Fibroblast of the aortic adventitia (primary cell): ENCODE results near the gene TNRC6A. TPM values are rescaled to one million over a fixed set of nuclear protein-coding genes. Genes with fewer than 3 reads are reported as not detected.
"Not testable (repeated sequence)": the region's sequence is repeated elsewhere in the genome, so short reads cannot be mapped to it uniquely, and the experiment has no call there.

ENCODE experiments used
- DNase-seq: peaks from one replicate; pipeline ENCODE4 v3.0.0-alpha.2; 2010; ENCODE audit warnings: low read depth
- H3K4me3 ChIP-seq: 2 replicates; pipeline ENCODE4 v1.5.1; 2011; ENCODE audit warnings: low read depth, mild to moderate bottlenecking, control low read depth, low read length, moderate library complexity
- total RNA-seq: library from RNA; depleted of rRNA; stranded (reverse); fragments of >200 nt; gene quantifications from 2 replicates; pipeline ENCODE4 v1.2.3, GENCODE V29; 2012; ENCODE audit warnings: low replicate concordance
- TF ChIP-seq, protein P1 (sequence below): IDR thresholded peaks from 2 replicates; pipeline ENCODE4 v1.5.1; 2011; ENCODE audit warnings: mild to moderate bottlenecking, low read length, control low read depth, inconsistent platforms; ENCODE audit not compliant: insufficient read depth

The TNRC6A gene
- total RNA-seq, 1 donor, result 32.2 TPM

DNA sequence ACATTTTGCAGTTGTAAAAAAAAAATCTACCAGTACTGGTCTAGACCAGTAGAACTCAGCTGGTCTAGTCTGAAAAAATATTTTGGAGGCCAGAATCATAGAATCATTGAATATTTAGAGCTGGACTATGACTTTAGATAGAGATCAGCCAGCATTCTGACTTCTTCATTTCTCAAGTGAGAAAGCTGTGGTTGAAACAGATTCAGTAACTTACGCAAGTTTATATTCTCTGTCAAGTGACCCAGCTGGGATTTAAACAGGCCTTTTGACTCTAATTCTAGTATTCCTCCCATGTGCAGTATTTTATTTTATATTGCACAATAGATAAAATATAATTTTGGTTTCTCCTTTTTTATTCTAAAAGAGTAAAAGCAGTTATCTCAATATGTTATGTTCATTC is 4.9 kb downstream of the TNRC6A start:
- H3K4me3 ChIP-seq, result no peak overlapping the region
- DNase-seq, result peak; percentile 80
- TF ChIP-seq, protein P1, sequence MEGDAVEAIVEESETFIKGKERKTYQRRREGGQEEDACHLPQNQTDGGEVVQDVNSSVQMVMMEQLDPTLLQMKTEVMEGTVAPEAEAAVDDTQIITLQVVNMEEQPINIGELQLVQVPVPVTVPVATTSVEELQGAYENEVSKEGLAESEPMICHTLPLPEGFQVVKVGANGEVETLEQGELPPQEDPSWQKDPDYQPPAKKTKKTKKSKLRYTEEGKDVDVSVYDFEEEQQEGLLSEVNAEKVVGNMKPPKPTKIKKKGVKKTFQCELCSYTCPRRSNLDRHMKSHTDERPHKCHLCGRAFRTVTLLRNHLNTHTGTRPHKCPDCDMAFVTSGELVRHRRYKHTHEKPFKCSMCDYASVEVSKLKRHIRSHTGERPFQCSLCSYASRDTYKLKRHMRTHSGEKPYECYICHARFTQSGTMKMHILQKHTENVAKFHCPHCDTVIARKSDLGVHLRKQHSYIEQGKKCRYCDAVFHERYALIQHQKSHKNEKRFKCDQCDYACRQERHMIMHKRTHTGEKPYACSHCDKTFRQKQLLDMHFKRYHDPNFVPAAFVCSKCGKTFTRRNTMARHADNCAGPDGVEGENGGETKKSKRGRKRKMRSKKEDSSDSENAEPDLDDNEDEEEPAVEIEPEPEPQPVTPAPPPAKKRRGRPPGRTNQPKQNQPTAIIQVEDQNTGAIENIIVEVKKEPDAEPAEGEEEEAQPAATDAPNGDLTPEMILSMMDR, result no peak

DNA sequence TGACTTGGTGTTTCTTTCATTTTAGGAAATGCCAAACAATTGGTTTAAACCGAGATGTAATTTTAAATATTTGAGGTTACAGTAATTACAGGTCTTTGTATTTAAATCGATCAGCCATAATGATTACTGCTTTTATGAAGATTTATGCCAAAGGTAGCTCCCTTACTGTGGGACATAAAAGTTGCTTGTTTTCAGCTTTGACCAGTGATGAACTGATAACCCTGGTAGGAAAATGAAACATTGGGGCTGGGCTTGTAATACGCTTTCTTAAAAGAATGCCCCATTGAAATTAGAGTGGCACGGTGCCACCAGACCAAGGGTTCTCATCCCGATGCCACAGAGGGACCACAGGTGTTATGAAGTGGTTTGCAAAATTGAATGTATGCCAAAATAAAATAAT is 7.3 kb downstream of the TNRC6A start:
- no peak overlapping the region for H3K4me3 ChIP-seq
- no peak for DNase-seq
- TF ChIP-seq, protein P1, result no peak

DNA sequence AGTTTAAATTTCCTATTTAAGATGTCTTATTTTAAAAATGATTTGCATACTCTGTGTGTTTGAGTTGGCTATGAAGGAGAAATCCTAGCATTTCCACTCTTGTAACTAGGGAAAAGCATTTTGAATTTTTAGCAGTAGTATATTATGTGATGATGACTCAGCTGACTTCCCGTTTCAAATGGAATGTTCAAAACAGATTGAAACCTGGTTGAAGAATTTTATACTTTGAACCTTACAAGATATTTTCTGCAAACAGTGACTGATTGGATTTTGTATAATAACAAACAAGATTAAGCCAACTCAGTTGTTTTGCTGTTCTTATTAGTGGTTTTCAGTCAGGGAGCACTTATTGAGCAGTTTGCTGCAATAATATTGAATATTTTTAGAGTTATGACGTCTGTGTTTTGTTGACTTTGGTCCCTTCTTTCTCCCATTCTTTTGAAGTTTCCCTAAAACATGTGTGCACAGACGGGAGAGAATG is 8.0 kb downstream of the TNRC6A start:
- DNase-seq, result peak; percentile 74
- peak overlapping the region; percentile 25 for H3K4me3 ChIP-seq
- TF ChIP-seq, protein P1, result no peak

DNA sequence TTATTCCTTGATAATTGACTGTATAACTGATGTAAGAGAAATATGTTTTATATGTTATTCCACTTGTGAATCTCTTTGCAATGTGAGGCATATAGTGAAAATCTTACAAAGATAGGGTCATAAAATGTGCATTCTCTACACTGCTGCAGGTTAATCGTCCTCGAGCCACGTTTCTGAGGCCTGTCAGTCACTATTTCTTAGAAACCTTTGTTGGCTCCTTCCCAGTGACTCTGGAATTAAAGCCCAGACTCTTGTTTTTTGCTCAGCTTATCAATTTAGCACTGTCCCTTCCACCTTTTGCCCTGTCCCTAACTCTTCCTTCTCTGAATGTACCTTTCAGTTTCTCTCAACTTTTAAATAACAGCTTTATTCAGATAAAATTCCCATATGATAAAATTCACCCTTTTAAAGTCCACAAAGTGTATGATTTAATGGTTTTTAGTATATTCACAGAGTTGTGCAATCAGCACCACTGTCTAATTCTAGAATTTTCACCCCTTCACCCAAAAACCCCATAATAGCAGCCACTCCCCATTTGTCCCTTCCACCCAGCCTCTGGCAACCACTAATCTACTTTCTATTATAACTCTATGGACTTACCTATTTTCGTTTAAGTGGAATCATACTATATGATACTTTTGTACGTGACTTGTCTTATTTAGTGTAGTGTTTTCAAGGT is 8.6 kb downstream of the TNRC6A start:
- no peak for DNase-seq
- TF ChIP-seq, protein P1, result no peak
- peak overlapping the region; percentile 25 for H3K4me3 ChIP-seq

DNA sequence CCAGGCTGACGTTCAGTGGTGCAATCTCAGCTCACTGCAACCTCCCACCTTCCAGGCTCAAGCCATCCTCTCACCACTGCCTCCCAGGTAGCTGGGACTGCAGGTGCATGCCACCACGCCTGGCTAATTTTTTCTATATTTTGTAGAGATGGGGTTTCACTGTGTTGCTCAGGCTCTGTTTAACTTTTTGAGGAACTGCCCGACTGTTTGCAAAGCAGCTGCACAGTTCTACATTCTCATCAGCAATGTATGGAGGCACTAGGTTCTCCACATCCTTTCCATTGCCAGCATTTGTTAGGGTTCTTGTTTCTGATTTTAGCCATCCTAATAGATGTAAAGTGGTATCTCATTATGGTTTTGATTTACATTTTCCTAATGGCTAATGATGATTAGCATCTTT is 9.4 kb downstream of the TNRC6A start:
- H3K4me3 ChIP-seq, result no peak overlapping the region

DNA sequence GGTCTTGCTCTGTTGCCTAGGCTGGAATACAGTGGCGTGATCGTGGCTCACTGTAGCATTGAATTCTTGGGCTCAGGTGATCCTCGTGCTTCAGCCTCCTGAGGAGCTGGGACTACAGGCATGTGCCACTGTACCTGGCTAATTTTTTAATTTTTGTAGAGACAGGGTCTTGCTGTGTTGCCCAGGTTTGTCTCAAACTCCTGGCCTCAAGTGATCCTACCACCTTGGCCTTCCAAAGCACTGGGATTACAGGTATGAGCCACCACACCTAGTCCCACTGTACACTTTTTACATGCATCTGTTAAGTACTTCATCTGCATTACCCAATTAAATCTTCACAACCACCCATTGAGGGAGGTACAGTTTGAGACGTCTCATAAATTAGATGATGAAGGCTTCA is 12.4 kb downstream of the TNRC6A start:
- TF ChIP-seq, protein P1, result no peak
- no peak for DNase-seq
- no peak overlapping the region for H3K4me3 ChIP-seq

More for the DNA sequence above, 9.4 kb downstream of the TNRC6A start:
- TF ChIP-seq, protein P1, result no peak
- no peak for DNase-seq

DNA sequence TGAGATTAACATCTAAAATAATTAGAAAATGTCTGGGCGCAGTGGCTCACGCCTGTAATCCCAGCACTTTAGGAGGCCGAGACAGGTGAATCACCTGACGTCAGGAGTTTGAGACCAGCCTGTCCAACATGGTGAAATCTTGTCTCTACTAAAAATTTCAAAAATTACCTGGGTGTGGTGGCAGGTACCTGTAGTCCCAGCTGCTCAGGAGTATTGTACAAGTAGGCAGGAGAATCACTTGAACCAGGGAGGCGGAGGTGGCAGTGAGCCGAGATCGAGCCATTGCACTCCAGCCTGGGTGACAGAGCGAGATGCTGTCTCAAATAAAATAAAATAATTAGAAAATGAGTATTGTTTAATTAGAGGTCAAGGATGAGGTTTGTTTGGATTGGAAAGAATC is 13.2 kb downstream of the TNRC6A start:
- not testable (repeated sequence) for DNase-seq, H3K4me3 ChIP-seq
